ENCODE data around the gene TROAP.

Gene TROAP

DNA sequence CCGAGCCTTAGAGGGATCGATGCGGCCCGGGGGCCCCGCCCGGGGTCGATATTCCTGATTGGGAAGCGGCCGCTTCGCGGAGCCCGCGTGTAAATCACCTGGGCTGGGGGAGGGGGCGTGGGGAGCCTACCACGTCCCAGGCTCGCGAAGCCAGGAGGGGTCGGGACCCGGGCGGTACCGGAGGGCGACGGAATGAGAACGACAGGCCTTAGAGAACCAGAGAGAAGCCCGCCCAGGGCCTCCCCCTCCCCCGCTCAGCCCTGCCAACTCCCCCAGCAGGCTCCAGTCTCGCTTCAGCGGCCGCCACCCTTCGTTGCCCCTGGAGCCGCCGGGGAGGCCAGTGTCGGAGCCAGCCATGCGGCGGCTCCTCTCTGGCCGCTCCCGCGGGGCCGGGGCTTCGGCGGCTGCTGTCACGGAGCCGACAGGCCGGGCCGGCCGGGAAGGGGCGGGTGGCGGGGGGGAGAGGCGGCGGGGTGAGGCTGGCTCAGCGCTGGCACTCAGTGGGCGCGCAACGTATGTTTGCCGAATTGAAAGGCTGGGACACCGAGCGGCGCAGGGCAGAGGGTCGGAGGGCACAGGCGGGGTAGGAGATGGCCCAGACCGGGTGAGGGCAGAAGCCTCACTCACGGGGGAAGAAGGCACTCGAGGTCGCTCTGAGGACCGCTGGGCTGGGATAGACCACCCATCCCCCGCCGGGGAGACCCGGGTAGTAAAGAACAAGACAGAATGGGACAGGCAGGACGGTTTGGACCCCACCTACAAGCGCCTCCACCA lies 22.2 kb downstream of the TROAP start:
- no peak for TF ChIP-seq CTCF (IDR thresholded peaks at IDR 0.05; ENCODE audit: low read depth, low read length)
- no peak for DNase-seq (ENCODE audit: low read depth in 2 of 2)
- H3K4me3 ChIP-seq (replicated peaks in 1 of 2; ENCODE audit: low read depth in 2 of 2, low read length in 2 of 2) = peak overlapping the region; percentile 39 to 42

GRCh38 chr12:49345825-49346658 lies 23.0 kb downstream of the TROAP start:
- no peak for TF ChIP-seq CTCF (IDR thresholded peaks at IDR 0.05; ENCODE audit: low read depth, low read length)
- DNase-seq (ENCODE audit: low read depth in 2 of 2) = no peak
- peak overlapping the region; percentile 39 to 42 for H3K4me3 ChIP-seq (replicated peaks in 1 of 2; ENCODE audit: low read depth in 2 of 2, low read length in 2 of 2)

DNA sequence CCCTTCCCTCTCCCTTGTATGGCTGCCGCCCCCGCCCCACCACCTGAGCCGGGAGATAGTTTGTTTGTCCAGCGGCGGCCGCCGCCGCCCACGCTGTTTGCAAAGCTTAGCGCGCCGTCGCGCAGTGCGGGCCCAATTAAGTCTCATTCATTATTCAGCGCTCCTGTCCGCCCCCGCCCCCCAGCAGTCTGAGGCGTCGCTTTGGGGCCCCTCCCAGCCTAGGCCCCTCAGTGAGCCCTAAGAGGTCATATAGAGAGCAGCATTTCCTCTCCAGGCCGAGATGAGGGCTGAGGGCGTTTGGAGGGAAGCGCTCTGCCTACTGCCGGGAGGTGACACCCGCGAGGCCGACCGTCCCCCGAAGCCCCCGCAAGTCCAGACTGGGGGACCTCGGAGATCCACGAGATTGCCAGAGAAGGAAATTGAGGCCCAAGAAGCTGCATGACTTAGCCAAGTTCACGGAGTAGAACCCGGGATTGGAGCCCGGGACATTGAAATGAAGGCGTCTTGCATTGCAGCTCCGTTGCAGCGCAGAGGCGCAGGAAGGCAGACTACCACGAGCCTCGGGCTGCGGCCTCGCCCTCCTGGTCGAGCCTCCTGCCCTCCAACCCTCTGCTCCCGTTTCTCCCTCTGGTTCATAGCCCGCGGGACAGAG lies 23.7 kb downstream of the TROAP start, which contains the start of gene DNAJC22:
DNAJC22 (plus strand) TSS at position 230 of the 652 bp plus-strand sequence. CDS start 1,985 bp downstream, outside the sequence.
- H3K4me3 ChIP-seq (replicated peaks in 1 of 2; ENCODE audit: low read depth in 2 of 2, low read length in 2 of 2) = peak within 1 kb of the TSS; percentile 39 to 42

DNA sequence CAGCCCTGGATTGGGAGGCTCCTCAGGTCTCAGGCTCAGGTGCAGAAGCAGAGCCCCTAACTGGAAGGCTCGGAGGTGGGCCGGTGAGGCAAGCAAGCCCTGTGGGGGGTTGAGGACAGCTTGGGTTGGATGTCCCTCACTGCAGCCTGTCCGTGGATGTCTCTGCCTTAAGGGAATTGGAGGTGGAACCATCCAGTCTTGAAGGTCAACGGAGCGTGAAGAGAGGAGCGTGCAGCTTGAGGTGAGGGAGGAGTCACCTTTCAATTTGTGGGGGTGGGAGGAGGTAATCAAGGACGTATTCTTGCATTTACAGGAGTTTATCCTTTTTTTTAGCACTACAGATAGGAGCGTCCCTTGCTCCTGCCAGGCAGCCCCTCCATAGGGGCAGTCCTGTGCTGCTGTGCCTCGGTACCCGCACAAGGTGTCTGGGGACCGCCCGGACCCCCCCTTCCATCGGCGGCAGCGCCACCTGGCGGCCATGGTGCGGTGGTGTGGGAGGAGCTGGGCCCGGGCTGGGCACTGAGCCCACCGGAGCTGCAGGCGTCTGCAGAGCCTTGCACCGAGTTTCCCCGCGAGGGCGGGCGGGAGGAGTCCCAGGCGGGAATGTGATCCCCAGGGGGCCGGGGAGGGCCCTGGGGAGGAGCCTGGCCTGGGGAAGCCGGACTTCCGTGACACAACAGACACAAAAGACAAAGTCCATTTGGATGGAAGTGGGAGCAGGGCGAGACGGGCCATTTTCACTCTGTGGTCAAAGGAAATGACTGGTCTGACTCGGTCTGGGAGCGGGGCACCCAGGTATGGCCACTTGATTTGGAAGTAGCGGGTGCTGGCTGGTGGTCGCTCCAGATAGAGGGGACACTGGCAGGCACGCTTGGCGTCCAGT lies 24.5 kb downstream of the TROAP start:
- peak overlapping the region; percentile 28 to 38 for H3K4me3 ChIP-seq (replicated peaks in 1 of 2; ENCODE audit: low read depth in 2 of 2, low read length in 2 of 2)
- TF ChIP-seq CTCF (IDR thresholded peaks at IDR 0.05; ENCODE audit: low read depth, low read length) = peak; percentile 84
- peak; percentile 83 to 92 for DNase-seq (ENCODE audit: low read depth in 2 of 2)

More for the DNA sequence above, 23.7 kb downstream of the TROAP start, which contains the start of gene DNAJC22:
- TF ChIP-seq CTCF (IDR thresholded peaks at IDR 0.05; ENCODE audit: low read depth, low read length) = no peak
- DNase-seq (ENCODE audit: low read depth in 2 of 2) = peak in 1 of 2 donors; percentile 27

GRCh38 chr12:49348781-49349180 lies 25.7 kb downstream of the TROAP start:
- DNase-seq (ENCODE audit: low read depth in 2 of 2) = no peak
- TF ChIP-seq CTCF (IDR thresholded peaks at IDR 0.05; ENCODE audit: low read depth, low read length) = no peak

DNA sequence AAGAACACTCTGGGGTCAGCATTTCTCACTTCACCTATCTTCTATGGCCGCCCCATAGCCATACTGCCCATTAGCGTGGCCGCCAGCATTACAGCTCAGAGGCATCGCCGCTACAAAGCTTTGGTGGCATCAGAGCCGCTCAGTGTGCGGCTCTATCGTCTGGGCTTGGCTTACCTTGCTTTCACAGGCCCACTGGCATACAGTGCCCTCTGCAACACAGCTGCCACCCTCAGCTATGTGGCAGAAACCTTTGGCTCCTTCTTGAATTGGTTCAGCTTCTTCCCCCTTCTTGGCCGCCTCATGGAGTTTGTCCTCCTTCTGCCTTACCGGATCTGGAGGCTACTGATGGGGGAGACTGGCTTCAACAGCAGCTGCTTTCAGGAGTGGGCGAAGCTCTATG lies 26.2 kb downstream of the TROAP start:
- TF ChIP-seq CTCF (IDR thresholded peaks at IDR 0.05; ENCODE audit: low read depth, low read length) = no peak
- DNase-seq (ENCODE audit: low read depth in 2 of 2) = no peak
- H3K4me3 ChIP-seq (replicated peaks in 1 of 2; ENCODE audit: low read depth in 2 of 2, low read length in 2 of 2) = no peak overlapping the region

More at GRCh38 chr12:49348781-49349180, 25.7 kb downstream of the TROAP start:
- no peak overlapping the region for H3K4me3 ChIP-seq (replicated peaks in 1 of 2; ENCODE audit: low read depth in 2 of 2, low read length in 2 of 2)
